GM18517 (cell line): ENCODE data around the gene PLEKHG4B.
"Not testable (repeated sequence)": the region's sequence is repeated elsewhere in the genome, so short reads cannot be mapped to it uniquely, and the experiment has no call there.

ENCODE experiments used
- ATAC-seq: cut with Tn5 transposase; IDR thresholded peaks from one replicate; pipeline ENCODE4 v1.9.1; 2021; ENCODE audit warnings: mild to moderate bottlenecking, moderate library complexity; ENCODE audit not compliant: unreplicated experiment

The PLEKHG4B gene

DNA sequence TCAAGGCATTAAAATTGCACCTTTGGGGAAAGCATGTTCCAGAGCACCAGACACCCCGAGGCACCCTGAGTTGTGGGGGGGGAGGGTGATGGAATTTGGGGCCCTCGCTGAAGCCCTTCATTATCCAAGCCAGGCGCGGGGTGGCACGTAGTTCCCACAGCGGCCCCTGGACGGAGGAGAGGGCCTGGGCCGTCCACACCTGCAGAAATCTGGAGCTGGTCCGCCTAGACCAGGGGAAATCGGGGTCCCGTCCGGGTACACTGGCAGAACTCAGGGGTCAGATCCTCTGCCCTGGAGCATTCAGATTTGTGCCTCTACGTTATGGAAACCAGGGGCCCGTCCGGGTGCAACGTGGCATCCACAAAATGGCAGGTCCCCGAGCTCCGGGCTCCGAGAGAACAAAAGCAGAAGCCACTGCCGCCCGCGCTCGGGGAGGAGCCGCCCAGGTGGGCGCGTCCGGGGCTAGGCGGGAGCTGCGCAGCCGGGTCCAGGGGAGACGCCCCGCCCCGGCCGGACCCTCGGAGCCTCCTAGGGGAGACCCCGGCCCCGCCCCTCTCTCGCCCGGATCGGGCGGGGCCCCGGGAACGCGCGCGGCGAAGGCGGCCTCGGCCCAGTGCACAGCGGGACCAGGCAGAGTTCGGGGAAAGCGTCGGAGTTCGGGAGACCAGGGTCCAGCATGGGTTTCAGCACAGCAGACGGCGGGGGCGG lies at the start of gene PLEKHG4B:
Gene PLEKHG4B (plus strand): TSS at position 613 of the 708 bp plus-strand sequence. CDS start 64 bp downstream, at position 677.
- ATAC-seq: no peak

DNA sequence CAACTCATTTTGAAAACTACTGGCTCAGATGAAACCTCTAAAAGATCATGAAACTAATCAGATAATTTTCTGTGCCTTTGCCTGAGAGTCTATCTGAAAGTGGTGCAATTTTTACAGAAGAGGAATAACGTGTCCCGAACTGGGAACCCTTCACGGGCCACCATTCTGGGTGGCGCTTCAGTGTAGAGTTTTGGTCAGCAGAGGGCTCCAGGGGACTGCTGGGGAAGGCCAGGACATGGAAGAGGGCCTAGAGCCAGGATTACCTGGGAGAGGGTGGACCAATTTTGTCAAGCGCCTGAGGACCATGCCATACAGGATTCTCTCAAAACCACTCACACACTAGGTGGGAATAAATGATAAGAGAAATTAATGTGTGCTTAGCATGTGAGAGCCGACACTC lies 49.7 kb upstream of the PLEKHG4B start:
- ATAC-seq: no peak

GRCh38 chr5:48192-48591 lies 43.8 kb upstream of the PLEKHG4B start:
- ATAC-seq: no peak

GRCh38 chr5:49530-49929 lies 42.4 kb upstream of the PLEKHG4B start:
- ATAC-seq: not testable (repeated sequence)

GRCh38 chr5:49953-50544 lies 41.9 kb upstream of the PLEKHG4B start:
- ATAC-seq: no peak

- no peak for ATAC-seq
Measured at GRCh38 chr5:50724-51499, 41.1 kb upstream of the PLEKHG4B start.

DNA sequence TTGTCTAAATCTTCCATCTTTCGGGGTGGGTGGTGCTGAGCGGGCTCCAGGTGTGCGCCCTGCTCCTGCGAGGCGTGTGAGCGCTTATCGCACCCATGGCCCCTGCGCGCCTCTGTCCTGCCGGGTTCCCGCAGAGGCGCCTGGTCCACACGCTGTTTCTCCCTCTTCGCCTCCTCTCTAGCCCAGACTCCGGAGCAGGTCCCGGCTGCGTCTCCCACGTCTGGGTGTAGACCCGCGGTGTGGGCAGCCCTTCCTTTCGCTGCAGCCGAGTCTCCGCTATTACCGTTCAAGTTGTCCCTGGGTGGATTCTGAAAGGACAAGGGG lies 40.5 kb upstream of the PLEKHG4B start:
- ATAC-seq: no peak

- ATAC-seq: no peak
Measured at GRCh38 chr5:53381-54174, 38.4 kb upstream of the PLEKHG4B start.

- no peak for ATAC-seq
Measured at GRCh38 chr5:54175-54730, 37.7 kb upstream of the PLEKHG4B start.

GRCh38 chr5:54876-55569 lies 36.9 kb upstream of the PLEKHG4B start:
- ATAC-seq: no peak

DNA sequence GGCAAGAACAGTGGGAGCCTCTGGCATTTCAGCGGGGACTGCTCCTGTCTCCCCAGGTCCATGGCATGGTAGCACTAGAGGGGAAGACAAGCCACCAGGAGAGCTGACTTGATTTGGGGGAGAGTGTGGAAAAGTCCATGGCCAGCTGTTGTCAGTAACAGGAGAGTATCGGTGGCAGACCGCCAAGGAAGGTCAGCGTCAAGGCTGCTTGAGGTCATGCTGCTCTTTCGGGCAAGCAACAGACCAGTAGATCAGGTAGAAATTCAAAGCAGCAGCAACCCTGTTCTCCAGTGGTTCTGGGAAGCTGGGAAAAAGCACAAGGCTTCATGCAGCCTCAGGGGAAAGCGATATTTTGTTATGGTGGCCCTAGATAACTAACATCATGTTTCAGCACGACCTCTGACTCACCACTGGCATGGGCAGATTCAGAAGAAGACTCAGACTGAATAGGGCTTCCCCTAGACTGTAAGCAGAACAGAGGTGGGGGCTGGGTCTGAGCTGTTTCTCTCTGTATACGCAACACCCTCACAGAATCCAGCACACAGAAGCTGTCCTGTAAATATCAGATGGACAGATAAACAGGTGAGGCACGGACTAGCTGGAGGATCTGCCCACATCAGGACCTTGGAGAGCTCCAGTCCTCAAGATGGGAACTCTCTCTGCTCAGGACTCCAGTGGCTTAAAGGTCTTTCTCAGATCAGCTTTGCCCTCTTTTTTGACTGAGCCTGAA lies 35.2 kb upstream of the PLEKHG4B start:
- no peak for ATAC-seq

- not testable (repeated sequence) for ATAC-seq
Measured at GRCh38 chr5:60250-60649, 31.7 kb upstream of the PLEKHG4B start.

DNA sequence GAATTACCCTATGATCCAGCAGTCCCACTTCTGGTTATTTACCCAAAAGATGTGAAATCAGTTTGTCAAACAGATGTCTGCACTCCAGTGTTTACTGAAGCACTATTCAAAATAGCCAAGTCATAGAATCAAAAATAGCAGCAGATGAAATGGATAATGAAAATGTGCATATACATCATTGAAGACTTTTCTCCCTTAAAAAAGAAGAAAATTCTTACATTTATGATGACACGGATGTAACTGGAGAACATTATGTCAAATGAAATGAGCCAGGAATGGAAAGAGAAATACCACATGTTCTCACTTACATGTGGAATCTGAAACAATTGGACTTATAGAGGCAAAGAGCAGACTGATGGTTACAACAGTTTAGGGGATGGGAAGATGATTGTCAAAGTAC lies 21.5 kb upstream of the PLEKHG4B start:
- ATAC-seq: no peak

- not testable (repeated sequence) for ATAC-seq
Measured at GRCh38 chr5:72316-73180, 19.4 kb upstream of the PLEKHG4B start.

- ATAC-seq: not testable (repeated sequence)
Measured at GRCh38 chr5:73181-73447, 18.9 kb upstream of the PLEKHG4B start.

- ATAC-seq: no peak
Measured at GRCh38 chr5:73768-74502, 18.0 kb upstream of the PLEKHG4B start.

DNA sequence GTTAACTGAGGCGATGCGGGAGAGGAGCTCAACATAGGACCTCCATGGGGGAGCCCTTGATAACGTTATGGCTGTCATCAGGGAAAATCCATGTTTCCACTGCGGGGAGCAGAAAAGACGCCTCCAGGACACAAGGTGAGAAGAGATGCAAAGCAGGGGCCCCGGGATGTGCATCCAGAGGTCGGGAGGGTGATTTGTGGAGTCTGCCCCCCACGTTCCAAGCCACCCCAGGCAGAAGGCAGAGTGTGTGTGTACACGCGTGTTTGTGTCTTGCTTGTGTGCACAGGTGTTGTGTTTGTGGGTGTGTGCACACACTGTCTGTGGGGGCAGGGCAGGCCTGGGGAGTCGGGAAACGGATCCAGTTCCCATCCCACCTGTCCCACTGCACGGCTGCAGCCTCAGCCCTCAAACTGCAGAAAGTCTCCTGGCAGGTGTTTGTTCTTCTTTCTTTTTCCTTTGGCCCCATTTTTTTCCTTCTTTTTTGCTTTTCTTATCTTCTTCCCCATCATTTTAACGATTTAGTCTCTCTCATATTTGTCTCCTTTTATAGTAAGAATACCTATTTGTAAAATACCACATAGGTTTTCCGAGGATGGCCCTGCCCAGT lies 17.4 kb upstream of the PLEKHG4B start:
- no peak for ATAC-seq
